K562 (cell line): Measurements from ENCODE around the gene MRPL32. TPM values are rescaled to one million over a fixed set of nuclear protein-coding genes. Genes with fewer than 3 reads are reported as not detected.
A peak's percentile ranks its signal among the peaks of the same experiment; 100 is the strongest.

Experiments
- ATAC-seq: fragments of 200-7000 bp; cut with Tn5 transposase; 3 replicates; pipeline ENCODE4 v1.9.1; 2020; ENCODE audit warnings: moderate library complexity
- BruUV-seq: library from RNA; stranded (reverse); fragments of 400-500 nt; replicated peaks from 2 replicates; lab custom pipeline; 2021; lab: Mats Ljungman, UMichigan
- CTCF ChIA-PET: fragments of 300-600 bp; formaldehyde crosslinking; extraction: SDS; loops from one replicate; lab custom pipeline; 2021; ENCODE audit warnings: low intra/inter-chr PET ratio; lab: Yijun Ruan, JAX
- POLR2A ChIA-PET: fragments of 300-600, 350-650 bp; sonication (Branson Sonifier 250); formaldehyde crosslinking; extraction: SDS; loops from one replicate; lab custom pipeline; 2021; ENCODE audit warnings: antibody characterized with exemption, inconsistent platforms; lab: Yijun Ruan, JAX
- DNase-seq, 4 experiments: peaks; one replicate each; pipeline versions ENCODE4 v3.0.0 to v3.0.0-alpha.2; 2011 to 2018; ENCODE audit warnings: low spot score in 3 of 4, mixed read lengths in 3 of 4; ENCODE audit errors: extremely low read depth in 1 of 4
- FAIRE-seq: peaks from 2 replicates; lab custom pipeline; 2011; peaks lifted over from hg19 to GRCh38; lab: Jason Lieb, UNC
- H2AFZ ChIP-seq: 2 replicates; pipeline ENCODE4 v1.6.0; 2011; ENCODE audit warnings: low read depth, low read length, control low read depth, inconsistent platforms
- H3K27ac ChIP-seq: fragments of 200-600 bp; 3 replicates; pipeline ENCODE4 v1.8.0; 2011; ENCODE audit warnings: low read depth, mild to moderate bottlenecking, control low read depth, inconsistent platforms, low read length, moderate library complexity, mixed read lengths; ENCODE audit errors: extremely low read depth
- H3K27me3 ChIP-seq, 2 experiments: fragments of 300-600 bp in 1 of 2; 2 replicates in 1 of 2; 3 replicates in 1 of 2; pipeline versions ENCODE4 v1.6.0 to v1.8.0; 2011; ENCODE audit warnings: inconsistent platforms in 2 of 2, low read length in 2 of 2, mild to moderate bottlenecking in 1 of 2, mixed read lengths in 1 of 2, moderate library complexity in 1 of 2; ENCODE audit not compliant: control insufficient read depth in 2 of 2, insufficient read depth in 2 of 2
- H3K36me3 ChIP-seq: fragments of 300-600 bp; 3 replicates; pipeline ENCODE4 v1.8.0; 2011; ENCODE audit warnings: mild to moderate bottlenecking, low read length, inconsistent platforms; ENCODE audit not compliant: control insufficient read depth, insufficient read depth
- H3K4me1 ChIP-seq, 2 experiments: fragments of 200-600 bp in 1 of 2; replicated peaks in 1 of 2; 2 replicates in 1 of 2; 3 replicates in 1 of 2; pipeline versions ENCODE4 v1.5.1 to v1.8.0; 2011; ENCODE audit warnings: inconsistent platforms in 2 of 2, low read length in 2 of 2, mild to moderate bottlenecking in 1 of 2, mixed read lengths in 1 of 2, moderate library complexity in 1 of 2; ENCODE audit not compliant: control insufficient read depth in 2 of 2, insufficient read depth in 2 of 2
- H3K4me2 ChIP-seq: 2 replicates; pipeline ENCODE4 v1.6.1; 2011; ENCODE audit warnings: low read length, control low read depth, inconsistent platforms, mixed read lengths; ENCODE audit not compliant: insufficient read depth
- H3K4me3 ChIP-seq: fragments of 200-600 bp; sonication (generic), shearing (Covaris generic); 2 replicates; pipeline ENCODE4 v1.5.1; 2016; ENCODE audit warnings: control low read depth, inconsistent platforms
- H3K79me2 ChIP-seq: fragments of 200-600 bp; 3 replicates; pipeline ENCODE4 v1.8.0; 2011; ENCODE audit warnings: low read length, inconsistent platforms; ENCODE audit not compliant: control insufficient read depth, insufficient read depth
- H3K9ac ChIP-seq, 2 experiments: 2 replicates each; pipeline versions ENCODE4 v1.6.0 to v1.6.1; 2011; ENCODE audit warnings: low read depth in 2 of 2, low read length in 2 of 2, control low read depth in 1 of 2, inconsistent platforms in 1 of 2, mild to moderate bottlenecking in 1 of 2, mixed read lengths in 1 of 2; ENCODE audit not compliant: insufficient read depth in 1 of 2
- H3K9me1 ChIP-seq: one replicate; pipeline ENCODE4 v1.6.0; 2011; ENCODE audit warnings: inconsistent platforms, mild to moderate bottlenecking, low read length, moderate library complexity; ENCODE audit not compliant: control insufficient read depth, insufficient read depth
- H3K9me3 ChIP-seq: replicated peaks from 2 replicates; pipeline ENCODE4 v1.5.1; 2011; ENCODE audit warnings: low read depth, low read length, inconsistent platforms; ENCODE audit not compliant: control insufficient read depth, insufficient read depth
- H4K20me1 ChIP-seq: replicated peaks from 2 replicates; pipeline ENCODE4 v1.6.1; 2011; ENCODE audit warnings: low read length, inconsistent platforms, mixed read lengths; ENCODE audit not compliant: control insufficient read depth, insufficient read depth
- DMBX1 ChIP-seq: fragments of 250-450 bp; sonication (Bioruptor Pico); IDR thresholded peaks from 2 replicates; pipeline ENCODE4 v1.8.0; 2022; ENCODE audit warnings: inconsistent platforms, mild to moderate bottlenecking, moderate library complexity, borderline replicate concordance
- MEF2D ChIP-seq: conservative IDR thresholded peaks from 2 replicates; pipeline ENCODE4 v1.6.1; 2016; ENCODE audit warnings: low read depth, missing genetic modification characterization, missing compliant biosample characterization
- SMAD4 ChIP-seq: fragments of 250-450 bp; sonication (Bioruptor Pico); conservative IDR thresholded peaks from 2 replicates; pipeline ENCODE4 v1.8.0; 2021; ENCODE audit warnings: inconsistent platforms, mild to moderate bottlenecking, moderate library complexity
- YY1 ChIP-seq, 3 experiments: IDR thresholded peaks; 2 replicates each; pipeline ENCODE4 v1.6.1; 2011; ENCODE audit warnings: low read length in 2 of 3, mild to moderate bottlenecking in 2 of 3, moderate library complexity in 2 of 3, borderline replicate concordance in 1 of 3, control low read depth in 1 of 3, low read depth in 1 of 3; ENCODE audit not compliant: insufficient read depth in 3 of 3, insufficient replicate concordance in 2 of 3, control insufficient read depth in 1 of 3, insufficient read length in 1 of 3; ENCODE audit errors: extremely low read depth in 1 of 3
- ZNF316 ChIP-seq: fragments of 450-650 bp; IDR thresholded peaks from 2 replicates; pipeline ENCODE4 v1.6.1; 2016
- WGBS: fragments of 100-300 bp; shearing (Covaris generic); methylation state at CpG from one replicate; pipeline ENCODE4 v1.1.6; 2016; ENCODE audit warnings: low coverage, mixed read lengths; ENCODE audit not compliant: insufficient coverage; ENCODE audit errors: missing lambda C conversion rate; 5-methylcytosine and 5-hydroxymethylcytosine counted together
- in situ Hi-C: fragments of 300-500 bp; cut with MboI; formaldehyde crosslinking; loops from 4 replicates; pipeline ENCODE4 v1.15.0; 2018; ENCODE audit warnings: inconsistent platforms, mixed read lengths
- intact Hi-C: fragments of 100-400 bp; cut with micrococcal nuclease; formaldehyde crosslinking; loops from 2 replicates; pipeline ENCODE4 v1.14.2; 2022
- polyA plus RNA-seq, 8 experiments: library from polyadenylated mRNA; depleted of rRNA in 4 of 8; stranded (reverse) in 5 of 8; unstranded in 3 of 8; fragments of >200 nt; fragmentation: Nextera tagmentation in 2 of 8; fragmentation: Illumina TruSeq in 1 of 8; extraction: Ambion mirVana in 2 of 8; extraction: Trizol in 1 of 8; gene quantifications; 2 replicates each; pipeline versions ENCODE4 v1.2.1 to v1.2.3, GENCODE V29; 2011 to 2014; ENCODE audit warnings: inconsistent platforms in 1 of 8, missing spikeins in 1 of 8
- total RNA-seq, 7 experiments: library from RNA; depleted of rRNA in 6 of 7; stranded (reverse); fragments of >200 nt in 6 of 7; fragmentation: Illumina TruSeq in 2 of 7; extraction: Trizol in 2 of 7; gene quantifications; 2 replicates each; pipeline versions ENCODE4 v1.2.1 to v1.2.3, GENCODE V29; 2011 to 2021; ENCODE audit warnings: low replicate concordance in 1 of 7
- TF ChIP-seq, protein P1 (sequence below): fragments of 450-650 bp; IDR thresholded peaks from 2 replicates; pipeline ENCODE4 v1.6.1; 2017; ENCODE audit warnings: antibody characterized with exemption, mild to moderate bottlenecking
- TF ChIP-seq, protein P2 (sequence below): fragments of 450-650 bp; conservative IDR thresholded peaks from 2 replicates; pipeline ENCODE4 v1.6.1; 2016; ENCODE audit warnings: missing genetic modification characterization, low read depth, mild to moderate bottlenecking, missing compliant biosample characterization, moderate library complexity
- TF ChIP-seq, protein P3 (sequence below): sonication (generic); formaldehyde crosslinking; IDR thresholded peaks from 2 replicates; pipeline ENCODE4 v1.8.0; 2023; ENCODE audit warnings: mild to moderate bottlenecking, missing genetic modification reagents

Gene MRPL32
- total and polyA plus RNA-seq, 9 of the 15 experiments (the other 6 are each of a cell fraction or from before 2014, with no cell fraction given) = 75.5 to 351 (median 138) TPM

DNA sequence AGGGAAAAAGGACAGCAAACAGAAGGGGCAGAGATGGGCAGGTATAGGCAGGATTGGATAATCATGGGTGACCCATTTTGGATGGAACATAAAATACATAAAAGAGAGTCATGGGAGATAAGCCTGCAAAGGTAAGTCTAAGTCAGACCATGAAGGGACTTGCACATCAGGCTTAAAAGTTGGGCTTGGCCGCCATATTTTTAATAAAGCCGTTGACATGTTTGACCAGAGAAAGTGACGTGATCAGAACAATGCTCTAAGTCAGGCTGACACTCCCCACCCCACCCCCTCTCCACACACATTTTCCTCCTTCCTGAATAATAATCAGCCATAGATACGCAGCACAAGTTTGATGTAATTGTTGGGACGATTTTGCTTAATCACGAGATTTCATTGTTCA lies 54.0 kb downstream of the MRPL32 start:
- DNase-seq = no peak
- BruUV-seq = no TSS peak
- 16% methylated on average over 6 of the region's 6 CpGs for WGBS

More for the DNA sequence above, 54.0 kb downstream of the MRPL32 start:
- intact Hi-C loops (loop anchor here (1.0 to 2.0 kb wide), 2 partner anchors 40 to 73 kb away; no protein-coding TSS in a partner anchor), in situ Hi-C loops (no loop called here)
- no peaks in the 10 kb centered on the region for H4K20me1 ChIP-seq
- CTCF ChIA-PET = no interaction called here
- peaks cover 2% of the 10 kb centered on the region; the same call in 2 of the 3 replicates for H3K36me3 ChIP-seq
- H2AFZ ChIP-seq = peak overlapping the region; percentile 77
- H3K4me3 ChIP-seq = no peak overlapping the region
- H3K4me2 ChIP-seq = peak overlapping the region; percentile 61
- TF ChIP-seq YY1 (IDR thresholded peaks at IDR 0.05; ENCODE audit: borderline replicate concordance in 1 of 3, control insufficient read depth in 1 of 3, extremely low read depth in 1 of 3, insufficient read depth in 3 of 3, insufficient read length in 1 of 3, insufficient replicate concordance in 2 of 3, low read depth in 1 of 3, low read length in 2 of 3) = peak in 1 of 3 experiments; percentile 57
- TF ChIP-seq MEF2D = no peak
- TF ChIP-seq, protein P1, sequence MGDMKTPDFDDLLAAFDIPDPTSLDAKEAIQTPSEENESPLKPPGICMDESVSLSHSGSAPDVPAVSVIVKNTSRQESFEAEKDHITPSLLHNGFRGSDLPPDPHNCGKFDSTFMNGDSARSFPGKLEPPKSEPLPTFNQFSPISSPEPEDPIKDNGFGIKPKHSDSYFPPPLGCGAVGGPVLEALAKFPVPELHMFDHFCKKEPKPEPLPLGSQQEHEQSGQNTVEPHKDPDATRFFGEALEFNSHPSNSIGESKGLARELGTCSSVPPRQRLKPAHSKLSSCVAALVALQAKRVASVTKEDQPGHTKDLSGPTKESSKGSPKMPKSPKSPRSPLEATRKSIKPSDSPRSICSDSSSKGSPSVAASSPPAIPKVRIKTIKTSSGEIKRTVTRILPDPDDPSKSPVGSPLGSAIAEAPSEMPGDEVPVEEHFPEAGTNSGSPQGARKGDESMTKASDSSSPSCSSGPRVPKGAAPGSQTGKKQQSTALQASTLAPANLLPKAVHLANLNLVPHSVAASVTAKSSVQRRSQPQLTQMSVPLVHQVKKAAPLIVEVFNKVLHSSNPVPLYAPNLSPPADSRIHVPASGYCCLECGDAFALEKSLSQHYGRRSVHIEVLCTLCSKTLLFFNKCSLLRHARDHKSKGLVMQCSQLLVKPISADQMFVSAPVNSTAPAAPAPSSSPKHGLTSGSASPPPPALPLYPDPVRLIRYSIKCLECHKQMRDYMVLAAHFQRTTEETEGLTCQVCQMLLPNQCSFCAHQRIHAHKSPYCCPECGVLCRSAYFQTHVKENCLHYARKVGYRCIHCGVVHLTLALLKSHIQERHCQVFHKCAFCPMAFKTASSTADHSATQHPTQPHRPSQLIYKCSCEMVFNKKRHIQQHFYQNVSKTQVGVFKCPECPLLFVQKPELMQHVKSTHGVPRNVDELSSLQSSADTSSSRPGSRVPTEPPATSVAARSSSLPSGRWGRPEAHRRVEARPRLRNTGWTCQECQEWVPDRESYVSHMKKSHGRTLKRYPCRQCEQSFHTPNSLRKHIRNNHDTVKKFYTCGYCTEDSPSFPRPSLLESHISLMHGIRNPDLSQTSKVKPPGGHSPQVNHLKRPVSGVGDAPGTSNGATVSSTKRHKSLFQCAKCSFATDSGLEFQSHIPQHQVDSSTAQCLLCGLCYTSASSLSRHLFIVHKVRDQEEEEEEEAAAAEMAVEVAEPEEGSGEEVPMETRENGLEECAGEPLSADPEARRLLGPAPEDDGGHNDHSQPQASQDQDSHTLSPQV = peak; percentile 75; the same call in 1 of the 2 replicates
- TF ChIP-seq ZNF316 = peak; percentile 1; the same call in 1 of the 2 replicates
- TF ChIP-seq DMBX1 = peak; percentile 65; the same call in 1 of the 2 replicates
- TF ChIP-seq SMAD4 (CRISPR knock-in tag) = peak; percentile 12; the same call in 1 of the 2 replicates
- TF ChIP-seq, protein P2, sequence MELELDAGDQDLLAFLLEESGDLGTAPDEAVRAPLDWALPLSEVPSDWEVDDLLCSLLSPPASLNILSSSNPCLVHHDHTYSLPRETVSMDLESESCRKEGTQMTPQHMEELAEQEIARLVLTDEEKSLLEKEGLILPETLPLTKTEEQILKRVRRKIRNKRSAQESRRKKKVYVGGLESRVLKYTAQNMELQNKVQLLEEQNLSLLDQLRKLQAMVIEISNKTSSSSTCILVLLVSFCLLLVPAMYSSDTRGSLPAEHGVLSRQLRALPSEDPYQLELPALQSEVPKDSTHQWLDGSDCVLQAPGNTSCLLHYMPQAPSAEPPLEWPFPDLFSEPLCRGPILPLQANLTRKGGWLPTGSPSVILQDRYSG (tag) = 0 out of 2 replicates have a peak, but pooled peaks have one; percentile 58
- TF ChIP-seq, protein P3, sequence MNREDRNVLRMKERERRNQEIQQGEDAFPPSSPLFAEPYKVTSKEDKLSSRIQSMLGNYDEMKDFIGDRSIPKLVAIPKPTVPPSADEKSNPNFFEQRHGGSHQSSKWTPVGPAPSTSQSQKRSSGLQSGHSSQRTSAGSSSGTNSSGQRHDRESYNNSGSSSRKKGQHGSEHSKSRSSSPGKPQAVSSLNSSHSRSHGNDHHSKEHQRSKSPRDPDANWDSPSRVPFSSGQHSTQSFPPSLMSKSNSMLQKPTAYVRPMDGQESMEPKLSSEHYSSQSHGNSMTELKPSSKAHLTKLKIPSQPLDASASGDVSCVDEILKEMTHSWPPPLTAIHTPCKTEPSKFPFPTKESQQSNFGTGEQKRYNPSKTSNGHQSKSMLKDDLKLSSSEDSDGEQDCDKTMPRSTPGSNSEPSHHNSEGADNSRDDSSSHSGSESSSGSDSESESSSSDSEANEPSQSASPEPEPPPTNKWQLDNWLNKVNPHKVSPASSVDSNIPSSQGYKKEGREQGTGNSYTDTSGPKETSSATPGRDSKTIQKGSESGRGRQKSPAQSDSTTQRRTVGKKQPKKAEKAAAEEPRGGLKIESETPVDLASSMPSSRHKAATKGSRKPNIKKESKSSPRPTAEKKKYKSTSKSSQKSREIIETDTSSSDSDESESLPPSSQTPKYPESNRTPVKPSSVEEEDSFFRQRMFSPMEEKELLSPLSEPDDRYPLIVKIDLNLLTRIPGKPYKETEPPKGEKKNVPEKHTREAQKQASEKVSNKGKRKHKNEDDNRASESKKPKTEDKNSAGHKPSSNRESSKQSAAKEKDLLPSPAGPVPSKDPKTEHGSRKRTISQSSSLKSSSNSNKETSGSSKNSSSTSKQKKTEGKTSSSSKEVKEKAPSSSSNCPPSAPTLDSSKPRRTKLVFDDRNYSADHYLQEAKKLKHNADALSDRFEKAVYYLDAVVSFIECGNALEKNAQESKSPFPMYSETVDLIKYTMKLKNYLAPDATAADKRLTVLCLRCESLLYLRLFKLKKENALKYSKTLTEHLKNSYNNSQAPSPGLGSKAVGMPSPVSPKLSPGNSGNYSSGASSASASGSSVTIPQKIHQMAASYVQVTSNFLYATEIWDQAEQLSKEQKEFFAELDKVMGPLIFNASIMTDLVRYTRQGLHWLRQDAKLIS (CRISPR knock-in tag) = no peak
- no peaks in the 10 kb centered on the region for H3K27me3 ChIP-seq
- POLR2A ChIA-PET = no interaction called here
- no peak for FAIRE-seq
- H3K9me3 ChIP-seq = peaks cover 20% of the 10 kb centered on the region
- H3K4me1 ChIP-seq = peaks cover 5 to 29% of the 10 kb centered on the region in 2 experiments
- ATAC-seq = peak; percentile 20
- H3K79me2 ChIP-seq = no peaks in the 10 kb centered on the region
- H3K27ac ChIP-seq = peak overlapping the region; percentile 66
- peak overlapping the region in 1 of 2 experiments; percentile 27; a peak in 1 of 4 replicates for H3K9ac ChIP-seq
- no peaks in the 10 kb centered on the region for H3K9me1 ChIP-seq
